Bone marrow (tissue), 2 donors: ENCODE results near the gene EFHD2.
A peak's percentile ranks its signal among the peaks of the same experiment; 100 is the strongest.
"Not testable (repeated sequence)": the region's sequence is repeated elsewhere in the genome, so short reads cannot be mapped to it uniquely, and the experiment has no call there.

ENCODE experiments used
- DNase-seq, 2 donors: peaks; one replicate each; lab custom pipeline; 2025; lab: John Stamatoyannopoulos, UW

The EFHD2 gene

DNA sequence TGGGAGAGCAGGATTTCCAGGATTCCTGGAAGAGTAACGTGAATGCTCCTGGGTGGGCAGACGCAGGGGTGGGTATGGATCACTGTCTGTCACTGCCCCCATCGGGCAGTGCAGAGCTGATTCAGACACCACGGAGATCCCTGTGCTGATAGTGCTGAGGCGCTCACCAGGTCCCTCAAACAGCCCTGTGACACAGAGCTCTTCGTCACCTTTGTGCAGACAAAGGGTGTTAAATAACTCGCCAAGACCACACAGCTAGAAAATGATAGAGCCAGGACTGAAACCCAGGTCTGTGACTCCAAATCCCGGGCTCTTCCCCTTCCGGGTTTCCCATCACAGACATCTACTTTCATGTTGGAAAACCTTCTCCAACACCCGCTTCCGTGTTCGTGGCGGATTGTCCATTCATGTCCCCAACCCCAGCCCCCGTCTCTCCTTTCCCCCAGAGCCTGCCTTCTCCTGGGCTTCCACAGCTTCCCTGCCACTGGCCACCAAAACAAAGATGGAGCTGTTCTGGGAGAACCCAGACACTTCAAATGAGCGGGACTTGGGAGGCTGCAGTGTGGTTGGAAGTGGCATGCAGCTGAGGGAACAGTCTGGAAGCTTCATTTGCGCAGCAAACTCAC, 2.6 kb downstream of the EFHD2 start:
- peak in 1 of 2 donors; percentile 35 for DNase-seq

DNA sequence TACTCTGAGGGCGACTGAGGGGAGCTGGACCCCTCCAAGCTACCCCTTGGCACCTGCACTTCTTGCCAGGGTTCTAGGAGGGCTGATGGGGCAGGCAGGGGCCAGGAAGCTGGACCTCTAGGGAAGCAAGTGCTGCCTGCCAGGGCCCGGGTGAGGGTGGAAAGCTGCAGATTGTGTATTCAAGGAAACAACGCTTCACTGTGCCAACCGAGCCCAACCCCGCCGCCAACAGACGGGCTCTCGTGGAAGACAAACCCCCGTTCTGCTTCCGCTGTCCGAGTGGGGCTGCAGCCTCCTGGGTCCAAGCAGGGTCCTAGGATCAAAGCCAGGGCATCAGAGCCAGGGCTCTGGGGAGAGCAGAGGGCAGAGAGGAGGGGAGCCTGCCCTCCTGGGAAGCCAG, 3.2 kb downstream of the EFHD2 start:
- no peak for DNase-seq

DNA sequence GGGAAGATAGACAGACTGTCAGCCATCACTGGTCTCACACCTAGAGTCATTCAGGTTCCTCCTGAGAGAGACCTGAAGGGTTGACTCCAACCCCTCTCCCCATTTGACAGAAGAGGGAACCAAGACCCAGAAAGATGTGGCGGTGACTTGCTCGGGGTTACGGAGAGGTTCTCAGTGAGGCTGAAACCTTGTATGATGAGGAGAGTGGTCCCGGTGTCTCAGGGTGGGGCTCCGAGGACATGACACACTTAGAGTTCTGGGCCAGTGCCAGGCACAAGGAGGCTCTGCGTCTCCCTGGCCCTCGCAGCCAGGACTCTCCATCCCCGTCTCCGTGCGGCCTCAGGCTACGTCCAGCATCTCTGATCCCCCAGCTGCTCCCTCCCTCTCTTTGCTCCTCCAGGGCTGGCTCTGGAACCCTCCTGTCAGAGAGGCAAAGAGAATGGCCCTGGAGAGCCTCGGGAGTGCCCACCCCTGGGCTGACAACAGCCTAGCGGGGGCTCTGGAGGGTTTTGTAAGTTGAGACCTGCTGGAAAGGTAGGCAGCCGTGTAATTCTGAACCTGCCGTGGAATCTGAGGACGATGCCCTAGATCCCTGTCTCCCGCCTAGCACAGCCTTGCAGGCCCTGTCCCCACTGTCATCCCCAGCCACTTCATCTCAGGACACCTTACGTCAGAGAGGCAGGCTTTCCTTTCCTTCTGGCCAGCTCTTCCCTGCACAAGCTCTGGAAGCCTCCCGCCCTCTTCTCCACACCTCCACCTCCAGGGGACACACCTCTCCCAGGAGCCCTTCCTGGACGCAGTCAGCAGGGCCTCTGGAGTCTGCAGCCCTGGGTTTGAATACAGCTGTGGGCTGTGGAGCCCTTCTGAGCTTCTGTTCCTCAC, 4.1 kb downstream of the EFHD2 start:
- no peak for DNase-seq

DNA sequence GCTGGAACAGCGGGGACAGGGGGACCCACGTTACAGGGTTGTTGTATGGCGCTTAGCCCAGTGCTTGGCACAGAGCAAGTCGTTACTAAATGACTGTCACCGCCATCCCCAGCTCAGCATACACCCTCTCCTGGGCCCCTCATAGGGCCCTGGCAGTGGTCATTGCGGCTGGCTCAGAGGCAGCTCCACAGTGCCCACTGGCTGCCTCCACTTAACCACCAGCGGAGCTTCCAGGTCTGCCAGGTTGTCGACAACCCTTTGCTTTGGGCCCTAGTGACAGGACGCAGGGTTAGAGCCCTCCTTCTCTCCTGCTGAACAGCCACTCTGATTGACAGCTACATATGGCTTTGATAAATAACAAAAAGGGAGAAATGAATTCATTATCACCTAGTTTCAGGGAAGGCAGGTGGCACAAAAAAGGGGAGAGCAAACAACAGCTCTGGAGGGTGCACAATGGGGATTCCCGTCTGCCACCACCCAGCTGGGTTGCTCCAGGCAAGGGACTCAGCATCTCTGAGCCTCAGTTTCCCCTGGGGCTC, 4.8 kb downstream of the EFHD2 start:
- no peak for DNase-seq

DNA sequence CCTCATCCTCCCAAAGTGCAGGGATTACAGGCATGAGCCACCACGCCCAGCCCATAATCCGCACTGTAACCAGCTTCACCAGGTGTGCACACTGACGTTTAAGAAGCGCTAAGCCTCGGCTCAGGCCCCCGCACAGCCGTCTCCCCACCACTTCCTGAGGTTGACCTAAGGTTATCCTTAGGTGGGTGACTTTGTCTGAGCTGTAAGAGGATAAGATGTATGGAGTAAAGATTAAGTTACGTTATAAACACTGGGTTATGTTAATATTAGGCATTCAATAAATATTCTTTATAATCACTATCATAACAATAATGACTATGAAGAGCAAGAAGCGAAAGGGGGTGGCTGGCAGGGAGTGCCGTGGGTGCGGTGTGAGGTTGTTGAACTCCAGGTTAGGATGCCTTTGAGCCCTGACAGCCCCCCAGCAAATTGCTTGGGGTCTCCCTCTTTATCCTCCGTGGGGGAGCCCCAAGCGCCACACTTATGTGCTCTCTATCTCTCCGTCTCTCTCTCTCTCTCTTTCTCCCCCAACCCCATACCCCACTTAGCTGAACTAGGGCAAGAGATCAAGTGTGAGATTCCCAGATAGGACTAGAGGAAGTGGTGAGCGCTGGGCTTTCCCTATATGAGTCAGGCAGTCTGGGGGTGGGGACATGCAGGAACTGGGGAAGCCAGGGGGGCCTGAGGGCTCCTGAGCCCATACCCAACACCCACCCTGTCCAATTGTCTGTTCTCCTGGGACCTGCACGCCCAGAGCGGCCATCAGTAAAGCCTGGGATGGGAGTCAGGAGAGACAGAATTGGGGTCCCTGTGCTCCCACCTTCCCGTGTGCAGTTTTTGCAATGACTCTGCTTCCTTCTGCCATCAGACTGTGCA, 7.6 kb downstream of the EFHD2 start:
- peak; percentile 41 to 83 for DNase-seq

DNA sequence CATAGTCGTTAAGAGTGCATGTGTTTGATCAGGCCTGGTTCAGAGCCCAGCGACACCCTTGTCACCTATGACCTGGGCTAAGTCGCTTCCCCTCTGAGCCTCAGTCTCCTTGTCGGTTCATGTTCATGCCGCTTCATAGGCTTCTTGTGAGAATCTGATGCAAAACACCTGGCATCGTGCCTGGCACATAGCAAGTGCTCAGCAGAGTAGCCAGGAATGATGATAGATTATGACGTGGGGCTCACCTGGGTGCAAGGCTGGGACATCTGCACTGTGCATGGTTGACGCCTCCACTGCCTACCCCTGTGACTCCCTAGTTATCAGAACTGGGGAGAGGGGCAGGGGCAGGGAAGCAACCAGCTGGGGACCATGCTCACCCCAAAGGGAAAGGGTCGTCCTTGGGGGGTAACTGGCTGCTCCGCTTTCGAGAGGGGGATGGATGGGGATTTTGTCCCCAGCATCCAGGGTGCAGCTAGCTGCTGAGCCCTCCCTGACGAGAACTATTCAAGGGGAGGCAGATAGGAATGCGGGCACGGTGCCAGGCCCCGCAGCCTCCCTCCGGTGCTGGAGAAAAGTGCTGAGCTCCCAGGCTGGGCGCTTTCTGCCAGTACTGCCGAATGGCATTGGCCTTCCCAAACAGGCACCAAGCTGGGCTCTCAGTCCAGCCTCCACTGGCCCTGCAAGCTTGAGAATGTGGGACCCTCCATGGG, 9.3 kb downstream of the EFHD2 start:
- DNase-seq = no peak

DNA sequence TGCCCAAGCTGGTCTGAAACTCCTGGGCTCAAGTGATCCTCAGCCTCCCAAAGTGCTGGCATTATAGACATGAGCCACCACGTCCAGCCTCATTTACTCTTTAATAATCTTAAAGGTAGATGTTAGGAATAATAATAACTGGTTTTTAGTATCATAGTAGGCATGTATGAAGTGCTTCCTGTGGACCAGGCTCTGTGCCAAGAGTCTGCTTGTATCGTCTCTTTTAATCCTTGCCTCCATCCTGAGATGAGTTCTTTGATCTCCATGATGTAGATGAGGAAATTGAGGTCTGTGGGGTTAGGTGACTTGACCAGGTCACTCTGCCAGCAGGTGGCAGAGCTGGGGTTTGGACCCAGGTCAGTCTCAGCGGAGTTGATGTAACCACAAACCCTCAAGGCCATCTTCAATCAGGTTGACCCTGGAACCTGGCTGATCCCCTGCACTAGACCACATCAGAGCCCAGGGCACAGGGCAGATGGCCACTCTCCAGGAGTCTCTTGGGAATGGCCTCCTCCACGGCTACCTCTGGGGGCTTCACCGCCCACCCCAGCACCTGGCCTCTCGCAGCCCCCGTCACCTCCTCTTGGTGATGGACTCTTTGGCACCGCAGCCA, 11.3 kb downstream of the EFHD2 start:
- no peak for DNase-seq

DNA sequence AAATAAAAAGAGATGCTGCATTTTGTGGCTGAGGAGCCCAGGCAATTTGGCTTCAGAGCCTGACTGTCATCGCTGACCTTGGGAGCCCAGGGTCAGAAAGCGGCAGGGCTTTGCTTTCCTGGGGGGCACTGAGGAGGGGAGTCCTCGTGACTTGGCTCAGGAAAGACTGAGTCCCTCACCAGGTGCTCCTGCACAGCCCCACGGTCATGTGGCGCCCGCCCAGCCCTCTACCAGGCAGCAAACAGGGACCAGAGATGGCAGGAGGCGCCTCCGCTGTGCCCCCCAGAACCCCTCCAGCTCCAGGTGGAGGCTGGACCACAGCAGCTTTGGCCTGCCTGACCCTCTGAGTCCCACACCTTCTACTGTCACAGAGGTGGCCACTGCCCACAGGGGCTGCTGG, 13.2 kb downstream of the EFHD2 start:
- no peak for DNase-seq

DNA sequence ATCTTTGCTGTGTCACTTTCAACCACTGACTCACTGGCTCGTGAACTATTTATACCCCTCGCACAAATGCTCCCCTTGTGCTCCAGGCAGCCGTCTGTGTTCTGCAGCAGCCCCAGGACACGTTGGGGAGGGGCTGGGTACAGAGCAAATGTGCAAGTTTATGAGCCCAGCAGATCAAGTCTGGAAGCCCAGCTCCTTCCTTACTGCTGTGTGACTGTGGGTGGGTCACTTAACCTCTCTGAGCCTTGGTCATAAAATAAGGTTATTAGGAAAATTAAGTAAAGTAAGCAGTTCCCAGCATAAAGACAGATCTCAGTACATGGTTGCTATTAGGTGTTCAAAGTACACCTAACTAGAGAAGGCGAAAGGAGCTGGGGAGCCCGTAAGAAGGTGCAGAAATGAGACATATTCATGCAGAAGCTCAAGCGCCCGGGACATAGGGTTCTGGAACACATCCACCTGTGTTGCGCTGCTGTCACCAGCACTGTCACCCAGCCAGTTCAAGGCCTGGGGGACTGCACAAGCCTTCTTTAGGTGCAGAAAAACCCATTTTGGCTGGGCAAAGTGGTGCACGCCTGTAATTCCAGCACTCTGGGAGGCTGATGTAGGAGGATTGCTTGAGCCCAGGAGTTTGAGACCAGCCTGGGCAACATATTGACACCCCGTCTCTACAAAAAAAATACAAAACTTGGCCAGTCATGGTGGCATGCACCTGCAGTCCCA, 13.8 kb downstream of the EFHD2 start:
- DNase-seq = no peak

DNA sequence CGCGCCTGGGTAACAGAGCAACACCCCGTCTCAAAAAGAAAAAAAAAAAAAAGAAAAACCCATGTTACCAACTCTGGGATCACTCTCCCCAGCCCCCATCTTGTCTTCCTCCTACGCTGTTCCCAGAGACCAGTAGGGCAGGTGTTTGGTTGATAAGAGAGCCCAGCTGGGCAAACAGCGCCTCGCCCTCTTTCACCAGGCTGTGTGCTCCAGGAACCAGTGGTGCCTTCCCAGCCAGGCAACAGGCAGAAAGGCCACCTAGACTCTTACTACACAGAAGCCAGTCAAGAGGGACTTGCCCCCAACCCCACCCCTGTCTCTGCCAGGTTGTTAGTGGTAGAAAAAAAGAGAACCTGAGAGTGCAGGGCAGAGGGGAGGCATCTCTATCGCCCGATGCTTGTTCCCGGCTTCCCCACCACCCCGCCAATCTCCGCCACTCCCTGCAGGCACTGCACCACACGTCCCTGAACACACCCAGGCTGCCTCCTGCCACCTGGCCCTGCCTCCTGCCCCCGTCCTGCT, 14.5 kb downstream of the EFHD2 start:
- DNase-seq = no peak

DNA sequence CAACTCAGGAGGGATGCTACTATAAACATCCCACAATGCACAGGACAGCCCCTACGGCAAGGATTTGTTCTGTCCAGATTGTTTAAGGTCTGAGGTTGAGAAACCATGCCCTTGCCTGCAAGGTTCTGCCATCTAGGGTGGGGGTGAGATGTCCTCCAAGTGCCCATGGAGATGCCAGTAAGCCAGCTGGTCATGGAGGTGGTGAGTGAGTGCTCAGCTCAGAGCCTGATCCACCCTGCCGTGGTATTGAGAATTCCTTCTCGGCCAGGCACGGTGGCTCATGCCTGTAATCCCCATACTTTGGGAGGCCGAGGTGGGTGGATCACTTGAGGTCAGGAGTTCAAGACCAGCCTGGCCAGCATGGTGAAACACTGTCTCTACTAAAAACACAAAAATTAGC, 15.3 kb downstream of the EFHD2 start:
- no peak for DNase-seq

DNA sequence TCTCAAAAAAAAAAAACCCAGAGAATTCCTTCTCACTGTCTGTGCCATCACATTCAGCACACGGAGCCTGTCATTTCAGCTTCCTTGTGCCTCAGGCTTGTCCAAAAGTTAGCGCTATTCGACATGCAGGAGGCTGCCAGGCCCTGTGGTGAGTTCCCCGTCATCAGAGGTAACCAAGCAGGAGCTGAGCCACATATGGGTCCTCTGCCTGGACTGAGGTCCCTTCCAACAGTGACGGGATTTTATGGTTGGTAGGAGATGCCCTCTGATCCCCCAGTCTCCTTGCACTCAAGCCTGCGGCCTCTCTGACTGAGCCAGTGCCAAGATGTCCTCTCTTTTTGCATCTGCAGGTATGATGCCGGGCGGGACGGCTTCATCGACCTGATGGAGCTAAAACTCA, 15.8 kb downstream of the EFHD2 start:
- no peak for DNase-seq

DNA sequence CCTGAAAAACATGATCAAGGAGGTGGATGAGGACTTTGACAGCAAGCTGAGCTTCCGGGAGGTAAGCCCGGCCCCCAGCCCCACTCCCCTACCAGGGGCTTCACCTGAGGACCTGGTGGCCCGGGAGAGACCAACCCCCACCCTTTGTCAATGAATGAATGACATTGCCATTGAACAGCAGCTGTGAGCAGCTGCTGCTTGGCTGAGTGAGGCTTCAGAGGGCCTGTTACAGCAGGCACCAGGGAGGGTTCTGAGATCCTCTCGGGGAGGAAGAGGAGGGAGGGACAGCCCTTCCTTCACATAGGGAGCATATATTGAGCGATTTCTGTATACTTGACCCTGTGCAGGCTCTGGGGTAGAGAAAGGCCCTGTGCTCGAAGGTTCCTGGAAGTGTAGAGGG, 16.3 kb downstream of the EFHD2 start:
- no peak for DNase-seq

DNA sequence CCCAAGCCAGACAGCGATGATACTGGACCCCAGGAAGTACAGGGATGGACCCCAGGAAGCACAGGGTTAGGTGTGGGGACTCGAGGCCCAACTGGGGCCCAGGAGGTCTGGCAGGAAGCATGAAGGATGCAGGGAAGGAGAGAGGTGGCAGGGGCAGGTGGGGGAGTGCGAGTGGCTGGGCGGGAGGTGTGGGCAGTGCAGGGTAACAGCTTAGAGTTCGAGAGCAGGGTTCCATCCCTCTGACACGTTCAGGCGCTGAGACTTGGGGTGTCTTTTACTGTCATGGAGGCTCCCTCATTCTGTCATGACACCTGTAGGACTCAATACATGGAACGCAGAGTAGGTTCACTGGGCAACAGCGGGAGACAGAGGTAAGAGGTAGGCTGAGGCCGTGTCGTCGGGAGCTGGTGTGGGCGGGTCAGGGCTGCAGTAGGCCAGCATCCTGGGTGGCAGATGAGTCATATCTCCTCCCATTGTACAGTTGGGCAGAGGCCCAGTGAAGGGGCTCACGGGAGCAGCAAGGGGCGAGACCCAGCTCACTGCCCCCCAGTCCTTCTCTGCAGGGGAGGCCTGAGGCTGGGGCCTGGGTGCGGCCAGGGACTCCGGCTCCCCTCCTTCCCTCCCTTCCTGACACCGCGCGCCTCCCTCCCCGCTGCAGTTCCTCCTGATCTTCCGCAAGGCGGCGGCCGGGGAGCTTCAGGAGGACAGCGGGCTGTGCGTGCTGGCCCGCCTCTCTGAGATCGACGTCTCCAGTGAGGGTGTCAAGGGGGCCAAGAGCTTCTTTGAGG, 17.0 kb downstream of the EFHD2 start:
- no peak for DNase-seq

DNA sequence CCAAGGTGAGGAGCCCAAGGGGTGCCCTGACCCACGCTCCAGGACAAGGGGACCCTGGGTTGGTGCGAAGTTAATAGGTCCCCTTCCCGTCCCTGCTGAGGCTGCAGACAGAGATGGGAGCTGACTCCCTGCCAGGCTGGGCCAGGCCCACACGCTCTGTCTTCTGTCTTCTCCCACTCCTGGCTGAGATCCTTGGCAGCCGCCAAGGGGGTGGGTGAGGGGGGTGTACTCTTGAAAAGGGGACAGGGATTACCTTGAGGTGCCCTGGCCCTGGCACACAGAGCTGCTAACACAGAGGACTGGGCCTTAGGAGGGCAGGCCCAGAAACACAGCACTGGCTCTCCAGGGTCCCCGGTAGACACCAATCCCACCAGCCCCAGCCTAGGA, 17.6 kb downstream of the EFHD2 start:
- DNase-seq = no peak

DNA sequence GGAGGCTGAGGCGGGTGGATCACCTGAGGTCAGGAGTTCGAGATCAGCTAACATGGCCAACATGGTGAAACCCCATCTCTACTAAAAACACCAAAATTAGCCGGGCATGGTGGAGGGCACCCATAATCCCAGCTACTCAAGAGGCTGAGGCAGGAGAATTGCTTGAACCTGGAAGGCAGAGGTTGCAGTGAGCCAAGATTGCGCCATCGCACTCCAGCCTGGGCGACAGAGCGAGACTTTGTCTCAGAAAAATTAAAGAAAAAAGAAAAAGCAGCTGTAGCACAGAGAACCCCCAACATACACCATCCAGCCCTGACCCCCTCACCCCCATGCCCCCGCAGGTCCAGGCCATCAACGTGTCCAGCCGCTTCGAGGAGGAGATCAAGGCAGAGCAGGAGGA, 18.6 kb downstream of the EFHD2 start:
- DNase-seq = not testable (repeated sequence)

DNA sequence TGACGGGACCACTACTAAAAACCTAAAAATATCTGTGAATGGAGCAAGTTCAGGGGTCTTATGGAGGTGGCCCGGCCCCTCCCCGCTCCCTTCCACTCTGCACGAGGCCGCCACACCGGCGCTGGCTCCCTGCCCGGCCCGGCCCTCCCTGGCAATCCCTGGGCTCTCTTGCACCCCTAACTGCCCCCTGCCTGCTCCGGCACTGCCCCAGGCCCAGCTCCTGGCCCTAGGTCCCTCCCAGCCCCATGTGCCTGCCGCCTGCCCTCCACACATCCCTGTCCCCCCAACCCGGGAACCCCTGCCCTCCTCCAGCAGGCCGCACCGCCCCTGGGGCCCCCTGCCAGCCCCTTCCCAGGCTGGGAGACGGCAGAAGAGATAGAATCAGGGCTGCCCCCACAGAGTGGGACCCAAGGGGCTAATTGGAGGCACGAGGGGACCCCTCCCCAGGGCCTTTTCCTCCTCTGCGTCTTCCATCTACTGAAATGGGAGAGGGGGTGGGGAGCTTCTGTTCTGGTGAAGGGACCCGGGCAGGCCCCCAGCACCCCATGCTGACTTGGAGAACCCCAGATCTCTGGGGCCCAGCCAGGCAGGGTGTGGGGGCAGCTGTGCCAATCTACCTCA, 19.2 kb downstream of the EFHD2 start:
- DNase-seq = no peak

DNA sequence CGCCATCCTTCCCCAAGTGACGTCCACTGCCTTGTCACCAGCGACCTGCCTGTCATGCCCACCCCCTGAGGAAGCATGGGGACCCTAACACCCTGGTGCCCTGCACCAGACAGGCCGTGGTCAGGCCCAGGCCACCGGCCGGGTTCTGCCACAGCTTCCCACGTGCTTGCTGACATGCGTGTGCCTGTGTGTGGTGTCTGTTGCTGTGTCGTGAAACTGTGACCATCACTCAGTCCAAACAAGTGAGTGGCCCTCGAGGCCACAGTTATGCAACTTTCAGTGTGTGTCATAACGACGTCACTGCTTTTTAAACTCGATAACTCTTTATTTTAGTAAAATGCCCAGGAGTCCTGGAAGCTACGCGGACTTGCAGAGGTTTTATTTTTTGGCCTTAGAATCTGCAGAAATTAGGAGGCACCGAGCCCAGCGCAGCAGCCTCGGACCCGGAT, 20.0 kb downstream of the EFHD2 start:
- DNase-seq = peak in 1 of 2 donors; percentile 31
